HUDEP-2 (cell line): ENCODE measurements around the gene SPG21.
A peak's percentile ranks its signal among the peaks of the same experiment; 100 is the strongest.
"Not testable (repeated sequence)": the region's sequence is repeated elsewhere in the genome, so short reads cannot be mapped to it uniquely, and the experiment has no call there.

Experiments
- DNase-seq, 76 experiments: peaks; one replicate each; lab custom pipeline; 2025; ENCODE audit not compliant: unreplicated experiment in 76 of 76; lab: John Stamatoyannopoulos, UW

The SPG21 gene

GRCh38 chr15:64989416-64990167 lies at the start of gene SPG21:
Gene SPG21, minus strand, starts transcription at chr15:64989914. Its CDS starts 6,345 bp downstream, at chr15:64983569.
- DNase-seq: peak in 75 of 76 experiments; percentile 15 to 95 (median 80)

GRCh38 chr15:65038836-65039235 lies 49.1 kb upstream of the SPG21 start:
- no peak for DNase-seq

- DNase-seq: no peak
Observed at GRCh38 chr15:65038428-65038827, 48.7 kb upstream of the SPG21 start.

GRCh38 chr15:65037309-65037708 lies 47.6 kb upstream of the SPG21 start:
- no peak for DNase-seq

GRCh38 chr15:65034719-65035118 lies 45.0 kb upstream of the SPG21 start:
- no peak for DNase-seq

- DNase-seq: peak in 26 of 76 experiments; percentile 4 to 44 (median 16)
Observed at GRCh38 chr15:65033659-65034269, 44.0 kb upstream of the SPG21 start.

GRCh38 chr15:65032801-65033537 lies 43.3 kb upstream of the SPG21 start:
- peak in 47 of 76 experiments; percentile 3 to 58 (median 26) for DNase-seq

- DNase-seq: peak in 1 of 76 experiments; percentile 18
Observed at GRCh38 chr15:65029736-65030208, 40.1 kb upstream of the SPG21 start.

- DNase-seq: peak in 73 of 76 experiments; percentile 13 to 91 (median 77)
Observed at GRCh38 chr15:65028921-65029735, 39.4 kb upstream of the SPG21 start, which contains the start of gene MTFMT. Gene MTFMT, minus strand, starts transcription at chr15:65029639. Its CDS starts 26 bp downstream, at chr15:65029613.

GRCh38 chr15:65028338-65028737 lies 38.6 kb upstream of the SPG21 start:
- DNase-seq: no peak

- DNase-seq: no peak
Observed at GRCh38 chr15:65027593-65027992, 37.9 kb upstream of the SPG21 start.

GRCh38 chr15:65026756-65027155 lies 37.0 kb upstream of the SPG21 start:
- DNase-seq: no peak

GRCh38 chr15:65021488-65021887 lies 31.8 kb upstream of the SPG21 start:
- no peak for DNase-seq

- DNase-seq: peak in 1 of 76 experiments; percentile 4
Observed at GRCh38 chr15:65020419-65020818, 30.7 kb upstream of the SPG21 start.

GRCh38 chr15:65011198-65011597 lies 21.5 kb upstream of the SPG21 start:
- not testable (repeated sequence) for DNase-seq

- DNase-seq: peak in 4 of 76 experiments; percentile 5 to 20 (median 12)
Observed at GRCh38 chr15:65008983-65009382, 19.3 kb upstream of the SPG21 start.

- no peak for DNase-seq
Observed at GRCh38 chr15:65006876-65007275, 17.2 kb upstream of the SPG21 start.

- DNase-seq: no peak
Observed at GRCh38 chr15:65004993-65005392, 15.3 kb upstream of the SPG21 start.

GRCh38 chr15:64997745-64998375 lies 8.1 kb upstream of the SPG21 start:
- DNase-seq: no peak

- no peak for DNase-seq
Observed at GRCh38 chr15:64997066-64997465, 7.4 kb upstream of the SPG21 start.
